HG02981 (cell line): Measurements from ENCODE around the gene CCDC192.
"Not testable (repeated sequence)": the region's sequence is repeated elsewhere in the genome, so short reads cannot be mapped to it uniquely, and the experiment has no call there.

Experiments
- ATAC-seq: cut with Tn5 transposase; IDR thresholded peaks from one replicate; pipeline ENCODE4 v1.9.1; 2021; ENCODE audit warnings: mild to moderate bottlenecking, moderate library complexity; ENCODE audit not compliant: unreplicated experiment

Gene CCDC192

GRCh38 chr5:127702926-127703561 lies at the start of gene CCDC192:
Gene CCDC192, plus strand, starts transcription at chr5:127703391. Its CDS starts 55 bp downstream, at chr5:127703446.
- ATAC-seq: no peak

GRCh38 chr5:127656825-127657224 lies 46.4 kb upstream of the CCDC192 start:
- no peak for ATAC-seq

- no peak for ATAC-seq
These were observed 43.0 kb upstream of the CCDC192 start for GRCh38 chr5:127660047-127660733.

GRCh38 chr5:127664093-127664492 lies 39.1 kb upstream of the CCDC192 start:
- ATAC-seq: no peak

- no peak for ATAC-seq
These were observed 37.5 kb upstream of the CCDC192 start for GRCh38 chr5:127665641-127666040.

- ATAC-seq: no peak
These were observed 37.0 kb upstream of the CCDC192 start for GRCh38 chr5:127666043-127666716.

GRCh38 chr5:127667926-127668325 lies 35.3 kb upstream of the CCDC192 start:
- no peak for ATAC-seq

GRCh38 chr5:127671218-127671617 lies 32.0 kb upstream of the CCDC192 start:
- ATAC-seq: no peak

GRCh38 chr5:127673117-127673800 lies 29.9 kb upstream of the CCDC192 start:
- no peak for ATAC-seq

GRCh38 chr5:127676951-127677350 lies 26.2 kb upstream of the CCDC192 start:
- not testable (repeated sequence) for ATAC-seq

- ATAC-seq: not testable (repeated sequence)
These were observed 23.4 kb upstream of the CCDC192 start for GRCh38 chr5:127679691-127680330.

- no peak for ATAC-seq
These were observed 22.6 kb upstream of the CCDC192 start for GRCh38 chr5:127680595-127680994.

GRCh38 chr5:127683008-127683407 lies 20.2 kb upstream of the CCDC192 start:
- ATAC-seq: no peak

- ATAC-seq: no peak
These were observed 18.3 kb upstream of the CCDC192 start for GRCh38 chr5:127684726-127685467.

- ATAC-seq: no peak
These were observed 17.5 kb upstream of the CCDC192 start for GRCh38 chr5:127685662-127686061.

- no peak for ATAC-seq
These were observed 16.8 kb upstream of the CCDC192 start for GRCh38 chr5:127686424-127686823.

- ATAC-seq: no peak
These were observed 8.5 kb upstream of the CCDC192 start for GRCh38 chr5:127694518-127695171.

GRCh38 chr5:127695346-127695745 lies 7.8 kb upstream of the CCDC192 start:
- ATAC-seq: no peak

GRCh38 chr5:127696683-127697082 lies 6.5 kb upstream of the CCDC192 start:
- ATAC-seq: no peak
